Gastrocnemius medialis (tissue), 4 donors: ENCODE data around the gene MRPL40. TPM values are rescaled to one million over a fixed set of nuclear protein-coding genes. Genes with fewer than 3 reads are reported as not detected.
A peak's percentile ranks its signal among the peaks of the same experiment; 100 is the strongest.

Experiments
- ATAC-seq, 2 donors: fragments of 150-250 bp; one replicate each; pipeline ENCODE4 v1.9.1; 2016
- DNase-seq, 2 donors: peaks; one replicate each; pipeline ENCODE4 v3.0.0-alpha.2; 2019
- H3K27ac ChIP-seq, 4 donors: fragments of 200-600 bp; sonication (generic); 1 replicate in 1 of 4; 2 replicates in 3 of 4; pipeline ENCODE4 v1.5.1; 2016 to 2018; ENCODE audit warnings: mild to moderate bottlenecking in 2 of 4, moderate library complexity in 1 of 4
- H3K27me3 ChIP-seq, 3 donors: fragments of 200-600 bp; sonication (generic) in 2 of 3; 1 replicate in 1 of 3; 2 replicates in 2 of 3; pipeline versions ENCODE4 v1.5.1 to v1.6.0; 2016 to 2019; ENCODE audit warnings: mild to moderate bottlenecking in 1 of 3, moderate library complexity in 1 of 3
- H3K36me3 ChIP-seq, 2 donors: fragments of 200-600 bp; sonication (generic) in 1 of 2; one replicate each; pipeline ENCODE4 v1.5.1; 2017 to 2018
- H3K4me1 ChIP-seq, 2 donors: fragments of 200-600 bp; sonication (generic) in 1 of 2; one replicate each; pipeline ENCODE4 v1.5.1; 2016 to 2017; ENCODE audit warnings: mild to moderate bottlenecking in 2 of 2
- H3K4me3 ChIP-seq, 4 donors: fragments of 200-600 bp; sonication (generic) in 3 of 4; 1 replicate in 1 of 4; 2 replicates in 3 of 4; pipeline ENCODE4 v1.5.1; 2016 to 2019; ENCODE audit warnings: mild to moderate bottlenecking in 2 of 4
- H3K9me3 ChIP-seq, 3 donors: fragments of 200-600 bp; sonication (generic) in 2 of 3; 1 replicate in 1 of 3; 2 replicates in 2 of 3; pipeline ENCODE4 v1.5.1; 2016 to 2019
- CTCF ChIP-seq, 5 experiments: fragments of 450-650 bp in 3 of 5; fragments of 200-600 bp in 2 of 5; sonication (generic) in 2 of 5; IDR thresholded peaks in 4 of 5; conservative IDR thresholded peaks in 1 of 5; 1 replicate in 4 of 5; 2 replicates in 1 of 5; pipeline ENCODE4 v1.5.1; 2016 to 2019; ENCODE audit warnings: antibody characterized with exemption in 5 of 5, mild to moderate bottlenecking in 3 of 5, moderate library complexity in 3 of 5
- POLR2A ChIP-seq, 2 donors: fragments of 450-650 bp; IDR thresholded peaks; one replicate each; pipeline ENCODE4 v1.6.1; 2017; ENCODE audit warnings: antibody characterized with exemption in 2 of 2, mild to moderate bottlenecking in 2 of 2, moderate library complexity in 2 of 2
- in situ Hi-C, 4 donors: fragments of 200-750 bp; cut with MboI; loops; one replicate each; pipeline versions ENCODE4 v1.15.0 to v1.8.0; 2017; ENCODE audit warnings: low sequenced_read_pairs in 4 of 4
- intact Hi-C: fragments of 100-400 bp; cut with DNase I; formaldehyde crosslinking; loops from one replicate; pipeline ENCODE4 v1.15.1; 2023; ENCODE audit warnings: low total_unique reads
- total RNA-seq, 4 donors: library from RNA; depleted of rRNA; stranded (reverse); fragments of >200 nt; gene quantifications; one replicate each; pipeline versions ENCODE4 v1.1.0 to v1.2.3, GENCODE V29; 2016

The MRPL40 gene
- total RNA-seq, 4 donors from 2014 or later: 53.8 to 75.1 (median 61.5) TPM

- Histone ChIP-seq H3K36me3 (peaks cover 0 to 32% of the 10 kb centered on the region in 2 donors), H3K27ac (peak overlapping the region; percentile 91 to 100 (median 96)), H3K9me3 (no peaks in the 10 kb centered on the region), H3K4me3 (peak overlapping the region; percentile 77 to 93 (median 86)), H3K27me3 (no peaks in the 10 kb centered on the region), H3K4me1 (peaks cover 53 to 57% of the 10 kb centered on the region in 2 donors)
- intact Hi-C loops: loop anchor here (1.0 kb wide), 2 partner anchors 14 to 33 kb away; partner anchors contain the start of genes CDC45, MRPL40 and UFD1
- ATAC-seq: peak; percentile 2 to 9
- in situ Hi-C loops: loop anchor here in 2 of 4 donors (10.0 kb wide), 2 partner anchors 152 to 162 kb away; partner anchors contain the start of gene CLTCL1 (in 1 of the 2)
- DNase-seq: no peak
- TF ChIP-seq CTCF (IDR thresholded peaks at IDR 0.05 in 4 of 5, conservative IDR thresholded peaks at IDR 0.05 in 1 of 5) (no peak), POLR2A (IDR thresholded peaks at IDR 0.05) (no peak)
Measured at GRCh38 chr22:19446603-19447329, 14.4 kb downstream of the MRPL40 start.

GRCh38 chr22:19447330-19448075 lies 15.2 kb downstream of the MRPL40 start, which contains the start of gene C22orf39:
C22orf39 (minus strand) TSS chr22:19447711; CDS start chr22:19447688, 23 bp downstream.
- no peaks in the 10 kb centered on the region for H3K27me3 ChIP-seq
- intact Hi-C loops: loop anchor here (1.0 kb wide), 2 partner anchors 15 to 32 kb away; partner anchors contain the start of genes CDC45, MRPL40 and UFD1
- in situ Hi-C loops: loop anchor here in 2 of 4 donors (10.0 kb wide), 2 partner anchors 153 to 163 kb away; partner anchors contain the start of gene CLTCL1 (in 1 of the 2)

GRCh38 chr22:19448076-19448607 lies 15.8 kb downstream of the MRPL40 start:
- TF ChIP-seq POLR2A (IDR thresholded peaks at IDR 0.05) (no peak), CTCF (IDR thresholded peaks at IDR 0.05 in 4 of 5, conservative IDR thresholded peaks at IDR 0.05 in 1 of 5) (no peak)
- peak; percentile 49 to 58 for ATAC-seq
- H3K27ac ChIP-seq: peak overlapping the region; percentile 91 to 100 (median 96)
- no peaks in the 10 kb centered on the region for H3K27me3 ChIP-seq
- intact Hi-C loops: no loop called here
- H3K36me3 ChIP-seq: peaks cover 0 to 45% of the 10 kb centered on the region in 2 donors
- peak in 1 of 2 donors; percentile 51 for DNase-seq
- peaks cover 39 to 45% of the 10 kb centered on the region in 2 donors for H3K4me1 ChIP-seq
- H3K9me3 ChIP-seq: no peaks in the 10 kb centered on the region
- in situ Hi-C loops: loop anchor here in 2 of 4 donors (10.0 kb wide), 2 partner anchors 153 to 163 kb away; partner anchors contain the start of gene CLTCL1 (in 1 of the 2)
- H3K4me3 ChIP-seq: peak overlapping the region; percentile 77 to 93 (median 86)

More at GRCh38 chr22:19447330-19448075, 15.2 kb downstream of the MRPL40 start, which contains the start of gene C22orf39:
- H3K9me3 ChIP-seq: no peaks in the 10 kb centered on the region
- peaks cover 46 to 51% of the 10 kb centered on the region in 2 donors for H3K4me1 ChIP-seq
- peak; percentile 93 to 94 for DNase-seq
- TF ChIP-seq CTCF (IDR thresholded peaks at IDR 0.05 in 4 of 5, conservative IDR thresholded peaks at IDR 0.05 in 1 of 5): peak in 3 of 5 experiments; percentile 6 to 16 (median 10)
- TF ChIP-seq POLR2A (IDR thresholded peaks at IDR 0.05): peak; percentile 91 to 95
- peaks cover 0 to 39% of the 10 kb centered on the region in 2 donors for H3K36me3 ChIP-seq
- peak within 1 kb of the TSS; percentile 77 to 93 (median 86) for H3K4me3 ChIP-seq
- peak within 1 kb of the TSS; percentile 91 to 100 (median 96) for H3K27ac ChIP-seq
- ATAC-seq: peak; percentile 90

GRCh38 chr22:19448739-19449421 lies 16.5 kb downstream of the MRPL40 start:
- Histone ChIP-seq H3K36me3 (peaks cover 0 to 45% of the 10 kb centered on the region in 2 donors), H3K9me3 (no peaks in the 10 kb centered on the region), H3K4me1 (peaks cover 33 to 38% of the 10 kb centered on the region in 2 donors), H3K4me3 (peak overlapping the region in 2 of 4 donors; percentile 77 to 93), H3K27ac (peak overlapping the region; percentile 91 to 100 (median 96)), H3K27me3 (no peaks in the 10 kb centered on the region)
- in situ Hi-C loops (loop anchor here in 2 of 4 donors (10.0 kb wide), 2 partner anchors 154 to 164 kb away; partner anchors contain the start of gene CLTCL1 (in 1 of the 2)), intact Hi-C loops (no loop called here)
- TF ChIP-seq POLR2A (IDR thresholded peaks at IDR 0.05): no peak
- no peak for TF ChIP-seq CTCF (IDR thresholded peaks at IDR 0.05 in 4 of 5, conservative IDR thresholded peaks at IDR 0.05 in 1 of 5)
- ATAC-seq (no peak), DNase-seq (no peak)
